Measurements from ENCODE around the gene OR5H15.
"Not testable (repeated sequence)": the region's sequence is repeated elsewhere in the genome, so short reads cannot be mapped to it uniquely, and the experiment has no call there.

The OR5H15 gene

DNA sequence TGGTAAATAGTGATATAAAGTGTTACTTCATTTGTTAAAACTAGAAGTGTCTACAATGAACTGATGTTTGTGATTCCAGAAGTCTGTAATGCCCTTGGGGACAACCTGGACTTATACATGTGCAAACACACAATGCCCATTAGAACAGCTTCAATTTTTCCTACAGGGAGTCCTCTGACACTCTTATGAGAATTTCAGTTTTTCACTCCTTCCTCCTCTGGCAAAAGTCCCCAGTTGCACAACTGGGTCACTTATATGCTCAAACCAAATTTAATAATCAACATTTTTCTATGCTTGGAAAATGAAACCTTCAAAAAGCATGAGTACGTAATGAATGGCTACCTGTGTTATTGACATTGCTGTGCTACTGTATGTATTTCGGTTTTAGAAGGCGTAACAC lies at the start of gene OR5H15:
Gene OR5H15, plus strand, starts transcription at position 301 of the 400 bp plus-strand sequence. CDS start 2,004 bp downstream, outside the sequence.
- Histone ChIP-seq H3K9me3 (ENCODE audit: low read depth, low read length) (no peaks in the 10 kb centered on the region), H3K27ac (no peak within 1 kb of the TSS), H3K9ac (ENCODE audit: insufficient read length) (no peak within 1 kb of the TSS), H3K36me3 (ENCODE audit: insufficient read depth, low read length) (no peaks in the 10 kb centered on the region), H3K4me3 (no peak within 1 kb of the TSS)
- DNase-seq (ENCODE audit: low read depth, low spot score), result no peak
- TF ChIP-seq POLR2AphosphoS5 (IDR thresholded peaks at IDR 0.05; ENCODE audit: borderline replicate concordance, low read depth, low read length) (no peak), EZH2 (IDR thresholded peaks at IDR 0.05) (no peak), FOXP2 (optimal IDR thresholded peaks at IDR 0.05; ENCODE audit: control extremely low read depth, extremely low read length, insufficient read depth) (no peak)

DNA sequence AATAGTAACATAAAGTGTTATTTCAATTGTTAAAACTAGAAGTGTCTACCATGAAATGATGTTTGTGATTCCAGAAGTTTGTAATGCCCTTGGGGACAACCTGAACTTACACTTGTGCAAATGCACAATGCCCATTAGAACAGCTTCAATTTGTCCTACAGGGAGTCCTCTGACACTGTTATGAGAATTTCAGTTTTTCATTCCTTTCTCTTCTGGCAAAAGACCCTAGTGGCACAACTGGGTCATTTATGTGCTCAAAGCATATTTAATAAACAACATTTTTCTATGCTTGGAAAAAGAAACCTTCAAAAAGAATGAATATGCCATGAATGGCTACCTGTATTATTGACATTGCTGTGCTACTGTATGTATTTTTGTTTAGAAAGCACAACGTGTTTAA lies 36.1 kb upstream of the OR5H15 start, which contains the start of gene OR5H1:
Gene OR5H1, plus strand, starts transcription at position 301 of the 400 bp plus-strand sequence. CDS start 1,977 bp downstream, outside the sequence.
- TF ChIP-seq FOXP2 (optimal IDR thresholded peaks at IDR 0.05; ENCODE audit: control extremely low read depth, extremely low read length, insufficient read depth) (no peak), EZH2 (IDR thresholded peaks at IDR 0.05) (no peak), POLR2AphosphoS5 (IDR thresholded peaks at IDR 0.05; ENCODE audit: borderline replicate concordance, low read depth, low read length) (no peak)
- Histone ChIP-seq H3K27ac (no peak within 1 kb of the TSS), H3K36me3 (ENCODE audit: insufficient read depth, low read length) (no peaks in the 10 kb centered on the region), H3K9ac (ENCODE audit: insufficient read length) (no peak within 1 kb of the TSS), H3K9me3 (ENCODE audit: low read depth, low read length) (no peaks in the 10 kb centered on the region), H3K4me3 (no peak within 1 kb of the TSS)
- no peak for DNase-seq (ENCODE audit: low read depth, low spot score)

DNA sequence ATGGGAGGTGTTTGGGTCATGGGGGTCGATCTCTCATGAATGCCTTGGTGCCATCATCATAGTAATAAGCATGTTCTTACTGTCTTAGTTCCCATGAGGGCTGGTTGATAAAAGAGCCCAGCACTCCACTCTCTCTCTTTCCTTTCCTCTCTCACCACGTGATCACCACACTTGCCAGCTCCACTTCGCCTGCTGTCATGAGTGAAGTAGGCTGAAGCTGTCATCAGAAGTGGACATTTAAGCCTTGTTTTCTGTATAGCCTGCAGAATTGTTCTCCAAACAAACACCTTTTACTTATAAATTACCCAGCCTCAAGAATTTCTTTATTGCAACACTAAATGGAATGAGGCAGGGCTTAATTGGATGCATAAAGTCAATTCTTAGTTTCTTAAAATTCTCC lies 29.9 kb upstream of the OR5H15 start:
- Histone ChIP-seq H3K27ac (no peak overlapping the region), H3K9me3 (ENCODE audit: low read depth, low read length) (no peaks in the 10 kb centered on the region), H3K9ac (ENCODE audit: insufficient read length) (no peak overlapping the region), H3K4me3 (no peak overlapping the region), H3K36me3 (ENCODE audit: insufficient read depth, low read length) (no peaks in the 10 kb centered on the region)
- TF ChIP-seq POLR2AphosphoS5 (IDR thresholded peaks at IDR 0.05; ENCODE audit: borderline replicate concordance, low read depth, low read length) (no peak), EZH2 (IDR thresholded peaks at IDR 0.05) (no peak), FOXP2 (optimal IDR thresholded peaks at IDR 0.05; ENCODE audit: control extremely low read depth, extremely low read length, insufficient read depth) (no peak)
- no peak for DNase-seq (ENCODE audit: low read depth, low spot score)

DNA sequence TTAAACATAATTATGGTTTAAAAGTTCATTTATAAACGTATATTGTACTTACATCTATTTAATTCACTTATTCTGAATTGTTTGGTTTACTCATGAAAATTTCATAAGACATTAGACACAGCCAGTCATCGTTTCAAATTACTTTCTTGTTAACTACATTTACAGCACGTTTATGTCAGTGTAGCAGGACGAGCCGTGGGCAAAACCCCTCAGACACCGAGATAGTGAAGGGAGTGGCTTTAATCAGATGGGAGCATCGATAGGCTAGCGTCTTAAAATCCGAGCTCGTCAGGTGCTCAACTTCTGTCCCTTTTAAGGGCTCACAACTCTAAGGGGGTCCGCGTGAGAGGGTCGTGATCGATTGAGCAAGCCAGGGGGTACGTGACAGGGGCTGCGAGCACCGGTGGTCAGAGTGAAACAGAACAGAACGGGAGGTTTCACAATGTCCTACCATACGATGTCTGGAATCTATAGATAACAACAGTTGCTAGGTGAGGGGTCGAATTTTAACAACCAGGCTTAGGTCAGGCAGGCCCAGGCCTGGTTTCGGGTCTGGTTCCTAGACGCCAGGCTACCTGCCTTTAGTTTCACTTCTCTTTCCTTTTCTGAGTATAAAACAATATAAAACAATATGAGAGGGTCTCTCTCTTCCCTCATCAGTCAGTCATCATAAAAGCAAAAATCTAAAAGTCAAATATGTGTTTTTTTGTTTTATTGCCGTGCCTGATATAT lies 28.5 kb upstream of the OR5H15 start:
- DNase-seq (ENCODE audit: low read depth, low spot score); H3K9me3 ChIP-seq (ENCODE audit: low read depth, low read length); H3K36me3 ChIP-seq (ENCODE audit: insufficient read depth, low read length); H3K9ac ChIP-seq (ENCODE audit: insufficient read length); H3K4me3 ChIP-seq; H3K27ac ChIP-seq: not testable (repeated sequence)

DNA sequence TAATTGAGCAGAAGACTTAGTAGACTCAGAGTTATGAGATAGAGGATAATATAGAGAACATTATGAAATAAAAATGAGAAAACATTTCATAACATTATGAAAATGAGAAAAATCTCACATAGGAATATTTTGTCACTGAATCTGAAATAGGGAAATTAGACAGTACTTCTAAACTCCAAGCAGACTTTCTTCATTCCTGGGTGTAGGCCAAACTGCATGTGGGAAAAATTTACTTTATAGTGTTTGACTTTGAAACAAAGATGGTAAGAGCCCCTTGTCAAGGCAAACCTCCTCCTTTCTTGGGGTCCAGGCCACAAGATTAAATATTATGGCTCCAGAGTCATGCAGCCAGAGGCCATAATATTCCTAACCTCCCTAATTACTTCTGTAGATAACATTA lies 26.0 kb upstream of the OR5H15 start:
- TF ChIP-seq POLR2AphosphoS5 (IDR thresholded peaks at IDR 0.05; ENCODE audit: borderline replicate concordance, low read depth, low read length), result no peak
- TF ChIP-seq FOXP2 (optimal IDR thresholded peaks at IDR 0.05; ENCODE audit: control extremely low read depth, extremely low read length, insufficient read depth), result no peak
- TF ChIP-seq EZH2 (IDR thresholded peaks at IDR 0.05), result no peak
- Histone ChIP-seq H3K27ac (no peak overlapping the region), H3K9ac (ENCODE audit: insufficient read length) (no peak overlapping the region), H3K36me3 (ENCODE audit: insufficient read depth, low read length) (no peaks in the 10 kb centered on the region), H3K9me3 (ENCODE audit: low read depth, low read length) (no peaks in the 10 kb centered on the region), H3K4me3 (no peak overlapping the region)
- no peak for DNase-seq (ENCODE audit: low read depth, low spot score)

DNA sequence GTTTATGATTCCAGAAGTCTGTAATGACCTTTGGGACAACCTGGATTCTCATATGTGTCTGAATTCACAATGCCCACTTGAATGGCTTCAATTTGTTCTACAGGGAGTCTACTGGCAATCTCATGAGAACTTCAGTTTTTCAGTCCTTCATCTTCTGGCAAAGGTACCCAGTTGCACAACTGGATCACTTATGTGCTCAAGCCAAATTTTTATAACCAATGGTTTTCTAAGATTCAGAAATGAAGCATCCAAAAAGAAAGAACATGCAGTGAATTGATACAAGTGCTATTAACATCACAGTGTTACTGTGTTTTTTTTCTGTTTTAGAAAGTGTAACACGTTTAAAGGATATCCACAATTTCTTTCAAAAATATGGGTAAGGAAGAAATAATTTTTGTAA lies 19.3 kb upstream of the OR5H15 start, which contains the start of gene OR5H14:
Gene OR5H14, plus strand, starts transcription at position 301 of the 400 bp plus-strand sequence. CDS start 1,907 bp downstream, outside the sequence.
- no peak for DNase-seq (ENCODE audit: low read depth, low spot score)
- TF ChIP-seq FOXP2 (optimal IDR thresholded peaks at IDR 0.05; ENCODE audit: control extremely low read depth, extremely low read length, insufficient read depth) (no peak), EZH2 (IDR thresholded peaks at IDR 0.05) (no peak), POLR2AphosphoS5 (IDR thresholded peaks at IDR 0.05; ENCODE audit: borderline replicate concordance, low read depth, low read length) (no peak)
- no peak within 1 kb of the TSS for H3K4me3 ChIP-seq
- no peak within 1 kb of the TSS for H3K9ac ChIP-seq (ENCODE audit: insufficient read length)
- H3K9me3 ChIP-seq (ENCODE audit: low read depth, low read length), result no peaks in the 10 kb centered on the region
- H3K27ac ChIP-seq, result no peak within 1 kb of the TSS
- no peaks in the 10 kb centered on the region for H3K36me3 ChIP-seq (ENCODE audit: insufficient read depth, low read length)

DNA sequence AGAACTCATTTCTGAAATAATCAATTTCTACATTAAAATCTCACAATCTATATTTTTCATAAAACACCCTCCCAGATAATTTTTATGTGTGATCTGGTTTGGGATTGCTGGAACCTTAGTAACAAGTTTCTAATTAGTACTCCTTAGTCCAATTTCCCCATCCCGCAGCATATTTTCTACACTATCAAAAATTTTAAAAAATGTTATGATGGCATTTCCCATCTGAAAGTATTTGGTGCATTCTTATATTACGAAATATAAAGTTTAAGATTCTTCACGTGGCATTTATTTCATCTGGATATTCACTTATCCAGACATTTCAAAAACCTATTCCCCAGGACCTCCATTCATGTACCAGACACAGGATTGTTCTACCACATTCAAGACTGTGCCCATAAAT lies 17.7 kb upstream of the OR5H15 start:
- no peak overlapping the region for H3K9ac ChIP-seq (ENCODE audit: insufficient read length)
- H3K9me3 ChIP-seq (ENCODE audit: low read depth, low read length), result no peaks in the 10 kb centered on the region
- no peaks in the 10 kb centered on the region for H3K36me3 ChIP-seq (ENCODE audit: insufficient read depth, low read length)
- H3K27ac ChIP-seq, result no peak overlapping the region
- H3K4me3 ChIP-seq, result no peak overlapping the region
- DNase-seq (ENCODE audit: low read depth, low spot score), result no peak
- TF ChIP-seq POLR2AphosphoS5 (IDR thresholded peaks at IDR 0.05; ENCODE audit: borderline replicate concordance, low read depth, low read length) (no peak), FOXP2 (optimal IDR thresholded peaks at IDR 0.05; ENCODE audit: control extremely low read depth, extremely low read length, insufficient read depth) (no peak), EZH2 (IDR thresholded peaks at IDR 0.05) (no peak)

DNA sequence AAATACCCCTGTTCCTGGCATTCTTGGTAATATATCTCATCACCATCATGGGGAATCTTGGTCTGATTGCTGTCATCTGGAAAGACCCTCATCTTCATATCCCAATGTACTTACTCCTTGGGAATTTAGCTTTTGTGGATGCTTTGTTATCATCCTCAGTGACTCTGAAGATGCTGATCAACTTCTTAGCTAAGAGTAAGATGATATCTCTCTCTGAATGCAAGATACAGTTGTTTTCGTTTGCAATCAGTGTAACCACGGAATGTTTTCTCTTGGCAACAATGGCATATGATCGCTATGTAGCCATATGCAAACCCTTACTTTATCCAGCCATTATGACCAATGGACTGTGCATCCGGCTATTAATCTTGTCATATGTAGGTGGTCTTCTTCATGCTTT lies 17.0 kb upstream of the OR5H15 start:
- not testable (repeated sequence) for H3K27ac ChIP-seq; H3K9me3 ChIP-seq (ENCODE audit: low read depth, low read length); H3K4me3 ChIP-seq

DNA sequence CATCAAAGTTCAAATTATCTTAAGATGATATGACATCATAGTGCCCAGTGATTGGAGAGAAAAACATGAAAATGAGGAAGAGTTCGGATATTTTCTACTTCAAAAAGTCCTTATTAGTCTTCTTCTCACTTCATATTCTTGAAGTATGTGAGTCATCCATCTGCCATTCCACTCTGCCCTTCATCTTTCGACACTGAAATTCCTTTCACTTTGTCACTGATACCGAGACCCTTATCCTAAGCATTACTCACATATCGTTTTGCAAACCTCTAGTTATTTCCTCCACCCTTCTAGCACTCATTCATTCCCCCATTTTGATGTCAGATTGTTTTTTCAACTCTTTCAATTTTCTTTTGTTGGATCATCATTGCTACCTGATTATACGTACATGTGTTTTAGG lies 15.3 kb upstream of the OR5H15 start:
- H3K4me3 ChIP-seq, result no peak overlapping the region
- no peaks in the 10 kb centered on the region for H3K9me3 ChIP-seq (ENCODE audit: low read depth, low read length)
- no peak overlapping the region for H3K9ac ChIP-seq (ENCODE audit: insufficient read length)
- no peaks in the 10 kb centered on the region for H3K36me3 ChIP-seq (ENCODE audit: insufficient read depth, low read length)
- no peak overlapping the region for H3K27ac ChIP-seq
- no peak for DNase-seq (ENCODE audit: low read depth, low spot score)
- TF ChIP-seq POLR2AphosphoS5 (IDR thresholded peaks at IDR 0.05; ENCODE audit: borderline replicate concordance, low read depth, low read length) (no peak), FOXP2 (optimal IDR thresholded peaks at IDR 0.05; ENCODE audit: control extremely low read depth, extremely low read length, insufficient read depth) (no peak), EZH2 (IDR thresholded peaks at IDR 0.05) (no peak)

More for the DNA sequence above, 17.0 kb upstream of the OR5H15 start:
- not testable (repeated sequence) for DNase-seq (ENCODE audit: low read depth, low spot score); H3K9ac ChIP-seq (ENCODE audit: insufficient read length); H3K36me3 ChIP-seq (ENCODE audit: insufficient read depth, low read length)
